K562 (cell line): ENCODE measurements around the gene CCDC68. TPM values are rescaled to one million over a fixed set of nuclear protein-coding genes. Genes with fewer than 3 reads are reported as not detected.

ENCODE experiments used
- ATAC-seq: fragments of 200-7000 bp; cut with Tn5 transposase; 3 replicates; pipeline ENCODE4 v1.9.1; 2020; ENCODE audit warnings: moderate library complexity
- BruUV-seq: library from RNA; stranded (reverse); fragments of 400-500 nt; replicated peaks from 2 replicates; lab custom pipeline; 2021; lab: Mats Ljungman, UMichigan
- CTCF ChIA-PET: fragments of 300-600 bp; formaldehyde crosslinking; extraction: SDS; loops from one replicate; lab custom pipeline; 2021; ENCODE audit warnings: low intra/inter-chr PET ratio; lab: Yijun Ruan, JAX
- POLR2A ChIA-PET: fragments of 300-600, 350-650 bp; sonication (Branson Sonifier 250); formaldehyde crosslinking; extraction: SDS; loops from one replicate; lab custom pipeline; 2021; ENCODE audit warnings: antibody characterized with exemption, inconsistent platforms; lab: Yijun Ruan, JAX
- DNase-seq, 4 experiments: peaks; one replicate each; pipeline versions ENCODE4 v3.0.0 to v3.0.0-alpha.2; 2011 to 2018; ENCODE audit warnings: low spot score in 3 of 4, mixed read lengths in 3 of 4; ENCODE audit errors: extremely low read depth in 1 of 4
- FAIRE-seq: peaks from 2 replicates; lab custom pipeline; 2011; peaks lifted over from hg19 to GRCh38; lab: Jason Lieb, UNC
- H2AFZ ChIP-seq: 2 replicates; pipeline ENCODE4 v1.6.0; 2011; ENCODE audit warnings: low read depth, low read length, control low read depth, inconsistent platforms
- H3K27ac ChIP-seq: fragments of 200-600 bp; 3 replicates; pipeline ENCODE4 v1.8.0; 2011; ENCODE audit warnings: low read depth, mild to moderate bottlenecking, control low read depth, inconsistent platforms, low read length, moderate library complexity, mixed read lengths; ENCODE audit errors: extremely low read depth
- H3K27me3 ChIP-seq, 2 experiments: fragments of 300-600 bp in 1 of 2; 2 replicates in 1 of 2; 3 replicates in 1 of 2; pipeline versions ENCODE4 v1.6.0 to v1.8.0; 2011; ENCODE audit warnings: inconsistent platforms in 2 of 2, low read length in 2 of 2, mild to moderate bottlenecking in 1 of 2, mixed read lengths in 1 of 2, moderate library complexity in 1 of 2; ENCODE audit not compliant: control insufficient read depth in 2 of 2, insufficient read depth in 2 of 2
- H3K36me3 ChIP-seq: fragments of 300-600 bp; 3 replicates; pipeline ENCODE4 v1.8.0; 2011; ENCODE audit warnings: mild to moderate bottlenecking, low read length, inconsistent platforms; ENCODE audit not compliant: control insufficient read depth, insufficient read depth
- H3K4me1 ChIP-seq, 2 experiments: fragments of 200-600 bp in 1 of 2; replicated peaks in 1 of 2; 2 replicates in 1 of 2; 3 replicates in 1 of 2; pipeline versions ENCODE4 v1.5.1 to v1.8.0; 2011; ENCODE audit warnings: inconsistent platforms in 2 of 2, low read length in 2 of 2, mild to moderate bottlenecking in 1 of 2, mixed read lengths in 1 of 2, moderate library complexity in 1 of 2; ENCODE audit not compliant: control insufficient read depth in 2 of 2, insufficient read depth in 2 of 2
- H3K4me2 ChIP-seq: 2 replicates; pipeline ENCODE4 v1.6.1; 2011; ENCODE audit warnings: low read length, control low read depth, inconsistent platforms, mixed read lengths; ENCODE audit not compliant: insufficient read depth
- H3K4me3 ChIP-seq: fragments of 200-600 bp; sonication (generic), shearing (Covaris generic); 2 replicates; pipeline ENCODE4 v1.5.1; 2016; ENCODE audit warnings: control low read depth, inconsistent platforms
- H3K79me2 ChIP-seq: fragments of 200-600 bp; 3 replicates; pipeline ENCODE4 v1.8.0; 2011; ENCODE audit warnings: low read length, inconsistent platforms; ENCODE audit not compliant: control insufficient read depth, insufficient read depth
- H3K9ac ChIP-seq, 2 experiments: 2 replicates each; pipeline versions ENCODE4 v1.6.0 to v1.6.1; 2011; ENCODE audit warnings: low read depth in 2 of 2, low read length in 2 of 2, control low read depth in 1 of 2, inconsistent platforms in 1 of 2, mild to moderate bottlenecking in 1 of 2, mixed read lengths in 1 of 2; ENCODE audit not compliant: insufficient read depth in 1 of 2
- H3K9me1 ChIP-seq: one replicate; pipeline ENCODE4 v1.6.0; 2011; ENCODE audit warnings: inconsistent platforms, mild to moderate bottlenecking, low read length, moderate library complexity; ENCODE audit not compliant: control insufficient read depth, insufficient read depth
- H3K9me3 ChIP-seq: replicated peaks from 2 replicates; pipeline ENCODE4 v1.5.1; 2011; ENCODE audit warnings: low read depth, low read length, inconsistent platforms; ENCODE audit not compliant: control insufficient read depth, insufficient read depth
- H4K20me1 ChIP-seq: replicated peaks from 2 replicates; pipeline ENCODE4 v1.6.1; 2011; ENCODE audit warnings: low read length, inconsistent platforms, mixed read lengths; ENCODE audit not compliant: control insufficient read depth, insufficient read depth
- CHD1 ChIP-seq: fragments of 200-600 bp; sonication (generic); IDR thresholded peaks from one replicate; pipeline ENCODE4 v1.6.1; 2012; ENCODE audit warnings: mild to moderate bottlenecking, moderate library complexity, low read length, inconsistent platforms
- DACH1 ChIP-seq: fragments of 450-650 bp; IDR thresholded peaks from 2 replicates; pipeline ENCODE4 v1.6.1; 2018; ENCODE audit not compliant: partially characterized antibody
- HNRNPH1 ChIP-seq: fragments of 200-400 bp; formaldehyde crosslinking; optimal IDR thresholded peaks from 2 replicates; pipeline ENCODE3; 2017; ENCODE audit warnings: low read depth, mild to moderate bottlenecking, low read length, moderate library complexity
- HNRNPLL ChIP-seq: fragments of 200-400 bp; formaldehyde crosslinking; IDR thresholded peaks from 2 replicates; pipeline ENCODE4 v1.6.1; 2017; ENCODE audit warnings: low read length, low read depth, mild to moderate bottlenecking; ENCODE audit not compliant: poor library complexity, severe bottlenecking
- ILK ChIP-seq: fragments of 450-650 bp; IDR thresholded peaks from 2 replicates; pipeline ENCODE4 v1.6.1; 2016; ENCODE audit warnings: missing genetic modification characterization, low read depth, mild to moderate bottlenecking, missing compliant biosample characterization, moderate library complexity, borderline replicate concordance
- KAT7 ChIP-seq: sonication (generic); formaldehyde crosslinking; IDR thresholded peaks from 2 replicates; pipeline ENCODE4 v1.8.0; 2022; ENCODE audit warnings: missing genetic modification reagents, mild to moderate bottlenecking, borderline replicate concordance
- ZNF239 ChIP-seq: fragments of 250-450 bp; sonication (Bioruptor Pico); IDR thresholded peaks from 2 replicates; pipeline ENCODE4 v1.4.0; 2020; ENCODE audit warnings: mild to moderate bottlenecking
- WGBS: fragments of 100-300 bp; shearing (Covaris generic); methylation state at CpG from one replicate; pipeline ENCODE4 v1.1.6; 2016; ENCODE audit warnings: low coverage, mixed read lengths; ENCODE audit not compliant: insufficient coverage; ENCODE audit errors: missing lambda C conversion rate; 5-methylcytosine and 5-hydroxymethylcytosine counted together
- in situ Hi-C: fragments of 300-500 bp; cut with MboI; formaldehyde crosslinking; loops from 4 replicates; pipeline ENCODE4 v1.15.0; 2018; ENCODE audit warnings: inconsistent platforms, mixed read lengths
- intact Hi-C: fragments of 100-400 bp; cut with micrococcal nuclease; formaldehyde crosslinking; loops from 2 replicates; pipeline ENCODE4 v1.14.2; 2022
- polyA plus RNA-seq, 8 experiments: library from polyadenylated mRNA; depleted of rRNA in 4 of 8; stranded (reverse) in 5 of 8; unstranded in 3 of 8; fragments of >200 nt; fragmentation: Nextera tagmentation in 2 of 8; fragmentation: Illumina TruSeq in 1 of 8; extraction: Ambion mirVana in 2 of 8; extraction: Trizol in 1 of 8; gene quantifications; 2 replicates each; pipeline versions ENCODE4 v1.2.1 to v1.2.3, GENCODE V29; 2011 to 2014; ENCODE audit warnings: inconsistent platforms in 1 of 8, missing spikeins in 1 of 8
- total RNA-seq, 7 experiments: library from RNA; depleted of rRNA in 6 of 7; stranded (reverse); fragments of >200 nt in 6 of 7; fragmentation: Illumina TruSeq in 2 of 7; extraction: Trizol in 2 of 7; gene quantifications; 2 replicates each; pipeline versions ENCODE4 v1.2.1 to v1.2.3, GENCODE V29; 2011 to 2021; ENCODE audit warnings: low replicate concordance in 1 of 7
- TF ChIP-seq, protein P1 (sequence below): fragments of 150-350 bp; IDR thresholded peaks from 2 replicates; pipeline ENCODE4 v1.6.1; 2014; ENCODE audit warnings: low read depth, mild to moderate bottlenecking, low read length, borderline replicate concordance

CCDC68 gene
- total and polyA plus RNA-seq, 9 of the 15 experiments (the other 6 are each of a cell fraction or from before 2014, with no cell fraction given), result 0.28 to 4.5 (median 1.4) TPM

DNA sequence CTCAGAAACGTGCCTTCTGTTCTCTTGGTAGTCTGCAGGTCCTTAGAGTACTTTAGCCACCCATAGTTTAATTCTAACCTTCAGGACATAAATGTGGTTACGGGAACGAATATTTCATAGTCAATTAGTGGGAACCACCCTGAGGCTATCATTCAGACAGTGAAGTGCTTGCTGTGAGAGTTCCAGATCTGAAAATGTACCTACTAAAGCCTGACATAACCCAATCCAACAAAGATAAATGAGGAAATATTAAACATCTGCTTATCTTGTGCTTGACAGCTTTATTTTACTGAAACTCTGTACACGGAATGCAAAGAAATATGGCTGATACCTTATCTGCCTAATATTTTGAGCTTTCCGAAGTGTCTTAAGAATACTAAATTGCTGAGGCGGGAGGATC, 88.0 kb downstream of the CCDC68 start:
- no peak for FAIRE-seq
- DNase-seq, result peak in 3 of 4 experiments; percentile 6 to 35 (median 11)
- H3K79me2 ChIP-seq, result no peaks in the 10 kb centered on the region
- H3K9ac ChIP-seq, result peak overlapping the region in 1 of 2 experiments; percentile 14; a peak in 1 of 4 replicates
- H3K27ac ChIP-seq, result peak overlapping the region; percentile 56; the same call in 2 of the 3 replicates
- no peak overlapping the region for H3K4me2 ChIP-seq
- peak; percentile 34; the same call in 1 of the 3 replicates for ATAC-seq
- no peaks in the 10 kb centered on the region for H3K36me3 ChIP-seq
- no peak overlapping the region for H3K4me3 ChIP-seq
- no peaks in the 10 kb centered on the region for H4K20me1 ChIP-seq
- H3K9me1 ChIP-seq, result no peaks in the 10 kb centered on the region
- 14% methylated on average over 5 of the region's 6 CpGs for WGBS
- H2AFZ ChIP-seq, result peak overlapping the region; percentile 68; the same call in 1 of the 2 replicates
- in situ Hi-C loops, result no loop called here
- H3K4me1 ChIP-seq, result peaks cover 0 to 20% of the 10 kb centered on the region in 2 experiments; a peak in 3 of 5 replicates
- no peaks in the 10 kb centered on the region for H3K27me3 ChIP-seq
- BruUV-seq, result no TSS peak
- intact Hi-C loops, result no loop called here
- POLR2A ChIA-PET, result no interaction called here
- no peaks in the 10 kb centered on the region for H3K9me3 ChIP-seq
- CTCF ChIA-PET, result no interaction called here
- TF ChIP-seq HNRNPH1 (no peak), CHD1 (no peak), ZNF239 (CRISPR knock-in tag) (peak; percentile 65; the same call in 1 of the 2 replicates), DACH1 (peak; percentile 13), KAT7 (CRISPR knock-in tag) (no peak), HNRNPLL (no peak), ILK (tag) (no peak)
- TF ChIP-seq, protein P1, sequence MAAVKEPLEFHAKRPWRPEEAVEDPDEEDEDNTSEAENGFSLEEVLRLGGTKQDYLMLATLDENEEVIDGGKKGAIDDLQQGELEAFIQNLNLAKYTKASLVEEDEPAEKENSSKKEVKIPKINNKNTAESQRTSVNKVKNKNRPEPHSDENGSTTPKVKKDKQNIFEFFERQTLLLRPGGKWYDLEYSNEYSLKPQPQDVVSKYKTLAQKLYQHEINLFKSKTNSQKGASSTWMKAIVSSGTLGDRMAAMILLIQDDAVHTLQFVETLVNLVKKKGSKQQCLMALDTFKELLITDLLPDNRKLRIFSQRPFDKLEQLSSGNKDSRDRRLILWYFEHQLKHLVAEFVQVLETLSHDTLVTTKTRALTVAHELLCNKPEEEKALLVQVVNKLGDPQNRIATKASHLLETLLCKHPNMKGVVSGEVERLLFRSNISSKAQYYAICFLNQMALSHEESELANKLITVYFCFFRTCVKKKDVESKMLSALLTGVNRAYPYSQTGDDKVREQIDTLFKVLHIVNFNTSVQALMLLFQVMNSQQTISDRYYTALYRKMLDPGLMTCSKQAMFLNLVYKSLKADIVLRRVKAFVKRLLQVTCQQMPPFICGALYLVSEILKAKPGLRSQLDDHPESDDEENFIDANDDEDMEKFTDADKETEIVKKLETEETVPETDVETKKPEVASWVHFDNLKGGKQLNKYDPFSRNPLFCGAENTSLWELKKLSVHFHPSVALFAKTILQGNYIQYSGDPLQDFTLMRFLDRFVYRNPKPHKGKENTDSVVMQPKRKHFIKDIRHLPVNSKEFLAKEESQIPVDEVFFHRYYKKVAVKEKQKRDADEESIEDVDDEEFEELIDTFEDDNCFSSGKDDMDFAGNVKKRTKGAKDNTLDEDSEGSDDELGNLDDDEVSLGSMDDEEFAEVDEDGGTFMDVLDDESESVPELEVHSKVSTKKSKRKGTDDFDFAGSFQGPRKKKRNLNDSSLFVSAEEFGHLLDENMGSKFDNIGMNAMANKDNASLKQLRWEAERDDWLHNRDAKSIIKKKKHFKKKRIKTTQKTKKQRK, result no peak
